Adrenal gland (tissue), 5 donors: ENCODE measurements around the gene C3orf62.

ENCODE experiments used
- POLR2A ChIP-seq, 2 donors: fragments of 450-650 bp; IDR thresholded peaks; one replicate each; pipeline ENCODE4 v1.6.1; 2017; ENCODE audit warnings: antibody characterized with exemption in 2 of 2, mild to moderate bottlenecking in 2 of 2, moderate library complexity in 1 of 2
- TF ChIP-seq, protein P1 (sequence below), 6 experiments: fragments of 450-650 bp in 4 of 6; fragments of 200-600 bp in 2 of 6; sonication (generic) in 1 of 6; IDR thresholded peaks; 1 replicate in 5 of 6; 2 replicates in 1 of 6; pipeline versions ENCODE4 v1.5.1 to v1.8.0; 2016 to 2021; ENCODE audit warnings: antibody characterized with exemption in 6 of 6, mild to moderate bottlenecking in 2 of 6, moderate library complexity in 1 of 6
- donor health status: DM: no; HTN: no; CAD: no.

DNA sequence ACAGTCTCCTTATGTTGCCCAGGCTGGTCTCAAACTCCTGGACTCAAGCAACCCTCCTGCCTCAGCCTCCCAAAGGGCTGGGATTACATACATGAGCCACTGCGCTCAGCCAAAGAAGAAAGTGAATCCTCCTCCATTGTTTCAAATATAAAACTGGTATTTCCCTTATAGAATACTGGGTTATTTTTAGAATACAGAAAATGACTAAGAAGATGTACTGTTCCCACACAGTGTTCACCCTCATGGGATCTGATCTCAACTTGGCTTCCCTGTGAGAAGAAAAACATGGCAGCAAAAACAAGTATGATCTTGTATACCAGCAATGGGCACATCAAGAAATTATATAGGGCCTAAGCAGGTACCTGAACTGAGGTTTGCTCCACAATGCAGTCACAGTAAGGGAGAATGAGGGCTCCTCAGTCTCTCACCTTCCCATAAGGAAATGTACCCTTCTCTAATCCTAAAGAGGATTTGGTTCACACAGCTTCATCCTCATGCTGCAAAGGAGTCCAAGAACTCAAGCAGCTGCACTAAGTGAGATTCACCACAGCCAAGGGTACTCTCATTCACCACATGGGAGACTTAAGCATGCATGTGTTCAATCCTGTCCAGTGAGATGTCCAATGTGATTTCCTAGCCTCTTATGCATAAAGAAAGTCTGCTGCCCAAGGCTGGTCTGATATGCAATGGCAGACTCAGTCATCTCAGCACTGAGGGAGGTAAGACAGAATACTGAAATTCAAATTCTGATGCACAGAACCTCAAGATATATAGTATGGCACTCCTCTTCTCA is 37.1 kb upstream of the C3orf62 start:
- TF ChIP-seq, protein P1, sequence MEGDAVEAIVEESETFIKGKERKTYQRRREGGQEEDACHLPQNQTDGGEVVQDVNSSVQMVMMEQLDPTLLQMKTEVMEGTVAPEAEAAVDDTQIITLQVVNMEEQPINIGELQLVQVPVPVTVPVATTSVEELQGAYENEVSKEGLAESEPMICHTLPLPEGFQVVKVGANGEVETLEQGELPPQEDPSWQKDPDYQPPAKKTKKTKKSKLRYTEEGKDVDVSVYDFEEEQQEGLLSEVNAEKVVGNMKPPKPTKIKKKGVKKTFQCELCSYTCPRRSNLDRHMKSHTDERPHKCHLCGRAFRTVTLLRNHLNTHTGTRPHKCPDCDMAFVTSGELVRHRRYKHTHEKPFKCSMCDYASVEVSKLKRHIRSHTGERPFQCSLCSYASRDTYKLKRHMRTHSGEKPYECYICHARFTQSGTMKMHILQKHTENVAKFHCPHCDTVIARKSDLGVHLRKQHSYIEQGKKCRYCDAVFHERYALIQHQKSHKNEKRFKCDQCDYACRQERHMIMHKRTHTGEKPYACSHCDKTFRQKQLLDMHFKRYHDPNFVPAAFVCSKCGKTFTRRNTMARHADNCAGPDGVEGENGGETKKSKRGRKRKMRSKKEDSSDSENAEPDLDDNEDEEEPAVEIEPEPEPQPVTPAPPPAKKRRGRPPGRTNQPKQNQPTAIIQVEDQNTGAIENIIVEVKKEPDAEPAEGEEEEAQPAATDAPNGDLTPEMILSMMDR (IDR thresholded peaks at IDR 0.05): no peak
- no peak for TF ChIP-seq POLR2A (IDR thresholded peaks at IDR 0.05)
